CD4-positive, CD25-positive, alpha-beta regulatory T cell (primary cell): Measurements from ENCODE around the gene BCHE. TPM values are rescaled to one million over a fixed set of nuclear protein-coding genes. Genes with fewer than 3 reads are reported as not detected.

Experiments used
- ATAC-seq, 2 donors: fragments of 150-1000 bp; cut with Tn5 transposase; one replicate each; pipeline ENCODE4 v1.10.0; 2021; ENCODE audit warnings: low read depth in 2 of 2, moderate number of reproducible peaks in 2 of 2, moderate library complexity in 1 of 2
- DNase-seq, 3 donors: peaks; one replicate each; pipeline versions ENCODE4 v3.0.0 to v3.0.0-alpha.2; 2012 to 2022; ENCODE audit warnings: mixed read lengths in 1 of 3
- H3K27ac ChIP-seq: one replicate; pipeline ENCODE4 v1.7.0; 2013; ENCODE audit warnings: mild to moderate bottlenecking, low read length; ENCODE audit not compliant: insufficient read depth, poor library complexity, severe bottlenecking
- H3K27me3 ChIP-seq: one replicate; pipeline ENCODE4 v1.7.0; 2013; ENCODE audit warnings: low read length; ENCODE audit not compliant: control insufficient read depth, insufficient read depth
- H3K36me3 ChIP-seq: one replicate; pipeline ENCODE4 v1.7.0; 2013; ENCODE audit warnings: mild to moderate bottlenecking, low read length, moderate library complexity; ENCODE audit not compliant: control insufficient read depth, insufficient read depth
- H3K4me1 ChIP-seq: 2 replicates; pipeline ENCODE4 v1.7.0; 2013; ENCODE audit warnings: mild to moderate bottlenecking, low read length; ENCODE audit not compliant: insufficient read depth, control insufficient read depth, poor library complexity, severe bottlenecking
- H3K4me3 ChIP-seq: one replicate; pipeline ENCODE4 v1.7.0; 2013; ENCODE audit warnings: low read depth, mild to moderate bottlenecking, low read length, moderate library complexity
- H3K9me3 ChIP-seq, 2 experiments: 1 replicate in 1 of 2; 2 replicates in 1 of 2; pipeline ENCODE4 v1.7.0; 2013; ENCODE audit warnings: low read length in 2 of 2, mild to moderate bottlenecking in 1 of 2, moderate library complexity in 1 of 2; ENCODE audit not compliant: control insufficient read depth in 2 of 2
- H3K27ac Mint-ChIP-seq, 3 donors: one replicate each; pipeline ENCODE4 v1.8.0; 2020 to 2022; ENCODE audit warnings: mild to moderate bottlenecking in 3 of 3, mixed read lengths in 3 of 3, moderate library complexity in 2 of 3
- H3K27me3 Mint-ChIP-seq: one replicate; pipeline ENCODE4 v1.8.0; 2022; ENCODE audit warnings: mild to moderate bottlenecking, mixed read lengths
- H3K36me3 Mint-ChIP-seq: one replicate; pipeline ENCODE4 v1.8.0; 2020; ENCODE audit warnings: mixed read lengths
- H3K4me1 Mint-ChIP-seq, 4 donors: one replicate each; pipeline ENCODE4 v1.8.0; 2020 to 2022; ENCODE audit warnings: mixed read lengths in 4 of 4, mild to moderate bottlenecking in 1 of 4
- H3K4me3 Mint-ChIP-seq, 4 donors: one replicate each; pipeline ENCODE4 v1.8.0; 2020 to 2022; ENCODE audit warnings: mild to moderate bottlenecking in 4 of 4, mixed read lengths in 4 of 4, moderate library complexity in 3 of 4
- H3K9me3 Mint-ChIP-seq, 7 donors: one replicate each; pipeline ENCODE4 v1.8.0; 2020 to 2022; ENCODE audit warnings: mixed read lengths in 7 of 7, mild to moderate bottlenecking in 3 of 7, moderate library complexity in 2 of 7
- polyA plus RNA-seq, 4 donors: library from polyadenylated mRNA; unstranded; fragments of 300-500 nt; fragmentation: Illumina TruSeq; gene quantifications; one replicate each; pipeline ENCODE4 v1.2.3, GENCODE V29; 2021
- total RNA-seq: library from RNA; stranded (reverse); gene quantifications from one replicate; pipeline ENCODE4 v1.2.3, GENCODE V29; 2022

The BCHE gene
- total and polyA plus RNA-seq, 5 donors from 2014 or later, result not detected

- H3K4me1 Mint-ChIP-seq, result no peaks in the 10 kb centered on the region
- no peaks in the 10 kb centered on the region for H3K36me3 Mint-ChIP-seq
- H3K27me3 Mint-ChIP-seq, result no peaks in the 10 kb centered on the region
- no peak for DNase-seq
- peaks cover 0 to 10% (median 2%) of the 10 kb centered on the region in 7 donors for H3K9me3 Mint-ChIP-seq
- no peaks in the 10 kb centered on the region for H3K9me3 ChIP-seq
- H3K27ac Mint-ChIP-seq, result no peak overlapping the region
- no peak overlapping the region for H3K27ac ChIP-seq
- no peak overlapping the region for H3K4me3 ChIP-seq
- H3K36me3 ChIP-seq, result no peaks in the 10 kb centered on the region
- no peaks in the 10 kb centered on the region for H3K27me3 ChIP-seq
- no peaks in the 10 kb centered on the region for H3K4me1 ChIP-seq
- no peak overlapping the region for H3K4me3 Mint-ChIP-seq
- no peak for ATAC-seq
These were observed 88.0 kb downstream of the BCHE start for GRCh38 chr3:165749241-165749640.

GRCh38 chr3:165748094-165748493 lies 89.1 kb downstream of the BCHE start:
- peaks cover 0 to 11% (median 2%) of the 10 kb centered on the region in 7 donors for H3K9me3 Mint-ChIP-seq
- DNase-seq, result no peak
- H3K27me3 Mint-ChIP-seq, result no peaks in the 10 kb centered on the region
- H3K4me1 Mint-ChIP-seq, result no peaks in the 10 kb centered on the region
- Histone ChIP-seq H3K9me3 (no peaks in the 10 kb centered on the region), H3K4me3 (no peak overlapping the region), H3K36me3 (no peaks in the 10 kb centered on the region), H3K27ac (no peak overlapping the region), H3K27me3 (no peaks in the 10 kb centered on the region), H3K4me1 (no peaks in the 10 kb centered on the region)
- no peaks in the 10 kb centered on the region for H3K36me3 Mint-ChIP-seq
- no peak overlapping the region for H3K27ac Mint-ChIP-seq
- ATAC-seq, result no peak
- H3K4me3 Mint-ChIP-seq, result no peak overlapping the region

- Histone ChIP-seq H3K9me3 (no peaks in the 10 kb centered on the region), H3K27me3 (no peaks in the 10 kb centered on the region), H3K4me3 (no peak overlapping the region), H3K27ac (no peak overlapping the region), H3K36me3 (no peaks in the 10 kb centered on the region), H3K4me1 (no peaks in the 10 kb centered on the region)
- DNase-seq, result no peak
- no peak overlapping the region for H3K4me3 Mint-ChIP-seq
- no peak overlapping the region for H3K27ac Mint-ChIP-seq
- H3K4me1 Mint-ChIP-seq, result no peaks in the 10 kb centered on the region
- H3K9me3 Mint-ChIP-seq, result peaks cover 0 to 12% (median 4%) of the 10 kb centered on the region in 7 donors
- H3K27me3 Mint-ChIP-seq, result no peaks in the 10 kb centered on the region
- no peaks in the 10 kb centered on the region for H3K36me3 Mint-ChIP-seq
- ATAC-seq, result no peak
These were observed 90.3 kb downstream of the BCHE start for GRCh38 chr3:165746874-165747273.

GRCh38 chr3:165744025-165744424 lies 93.2 kb downstream of the BCHE start:
- Mint-ChIP-seq H3K36me3 (no peaks in the 10 kb centered on the region), H3K27me3 (no peaks in the 10 kb centered on the region), H3K9me3 (peaks cover 0 to 13% (median 5%) of the 10 kb centered on the region in 7 donors), H3K4me3 (no peak overlapping the region), H3K27ac (no peak overlapping the region), H3K4me1 (no peaks in the 10 kb centered on the region)
- no peak for DNase-seq
- ATAC-seq, result no peak
- Histone ChIP-seq H3K9me3 (no peaks in the 10 kb centered on the region), H3K4me3 (no peak overlapping the region), H3K27ac (no peak overlapping the region), H3K4me1 (no peaks in the 10 kb centered on the region), H3K27me3 (no peaks in the 10 kb centered on the region), H3K36me3 (no peaks in the 10 kb centered on the region)

GRCh38 chr3:165742351-165742750 lies 94.9 kb downstream of the BCHE start:
- H3K27ac ChIP-seq, result no peak overlapping the region
- no peaks in the 10 kb centered on the region for H3K4me1 ChIP-seq
- ATAC-seq (no peak), DNase-seq (no peak)
- no peaks in the 10 kb centered on the region for H3K27me3 ChIP-seq
- H3K9me3 Mint-ChIP-seq, result peaks cover 0 to 13% (median 8%) of the 10 kb centered on the region in 7 donors
- H3K27ac Mint-ChIP-seq, result no peak overlapping the region
- no peaks in the 10 kb centered on the region for H3K36me3 Mint-ChIP-seq
- no peak overlapping the region for H3K4me3 Mint-ChIP-seq
- H3K4me1 Mint-ChIP-seq, result no peaks in the 10 kb centered on the region
- no peaks in the 10 kb centered on the region for H3K9me3 ChIP-seq
- no peaks in the 10 kb centered on the region for H3K27me3 Mint-ChIP-seq
- H3K4me3 ChIP-seq, result no peak overlapping the region
- no peaks in the 10 kb centered on the region for H3K36me3 ChIP-seq

GRCh38 chr3:165729756-165730155 lies 107.5 kb downstream of the BCHE start:
- Histone ChIP-seq H3K27me3 (no peaks in the 10 kb centered on the region), H3K27ac (no peak overlapping the region), H3K4me1 (no peaks in the 10 kb centered on the region), H3K36me3 (no peaks in the 10 kb centered on the region), H3K9me3 (no peaks in the 10 kb centered on the region), H3K4me3 (no peak overlapping the region)
- DNase-seq, result no peak
- Mint-ChIP-seq H3K27me3 (no peaks in the 10 kb centered on the region), H3K4me3 (no peak overlapping the region), H3K4me1 (no peaks in the 10 kb centered on the region), H3K9me3 (peaks cover 0 to 14% (median 5%) of the 10 kb centered on the region in 7 donors), H3K36me3 (no peaks in the 10 kb centered on the region), H3K27ac (peak overlapping the region in 1 of 3 donors; percentile 26)
- ATAC-seq, result no peak

- no peaks in the 10 kb centered on the region for H3K36me3 Mint-ChIP-seq
These were observed 108.3 kb downstream of the BCHE start for GRCh38 chr3:165728924-165729323.

GRCh38 chr3:165725296-165725695 lies 111.9 kb downstream of the BCHE start:
- Histone ChIP-seq H3K27me3 (no peaks in the 10 kb centered on the region), H3K4me1 (no peaks in the 10 kb centered on the region), H3K27ac (no peak overlapping the region), H3K9me3 (peaks cover 0 to 2% of the 10 kb centered on the region in 2 experiments), H3K4me3 (no peak overlapping the region), H3K36me3 (no peaks in the 10 kb centered on the region)
- H3K27me3 Mint-ChIP-seq, result no peaks in the 10 kb centered on the region
- no peak overlapping the region for H3K4me3 Mint-ChIP-seq
- no peaks in the 10 kb centered on the region for H3K4me1 Mint-ChIP-seq
- peaks cover 1 to 9% (median 6%) of the 10 kb centered on the region in 7 donors for H3K9me3 Mint-ChIP-seq
- ATAC-seq, result no peak
- H3K36me3 Mint-ChIP-seq, result no peaks in the 10 kb centered on the region
- H3K27ac Mint-ChIP-seq, result no peak overlapping the region
- no peak for DNase-seq

More at GRCh38 chr3:165728924-165729323, 108.3 kb downstream of the BCHE start:
- H3K9me3 ChIP-seq, result no peaks in the 10 kb centered on the region
- H3K27ac ChIP-seq, result no peak overlapping the region
- DNase-seq, result no peak
- Mint-ChIP-seq H3K9me3 (peaks cover 0 to 11% (median 3%) of the 10 kb centered on the region in 7 donors), H3K27me3 (no peaks in the 10 kb centered on the region), H3K4me1 (no peaks in the 10 kb centered on the region), H3K27ac (no peak overlapping the region), H3K4me3 (no peak overlapping the region)
- no peaks in the 10 kb centered on the region for H3K36me3 ChIP-seq
- ATAC-seq, result no peak
- no peaks in the 10 kb centered on the region for H3K27me3 ChIP-seq
- no peaks in the 10 kb centered on the region for H3K4me1 ChIP-seq
- no peak overlapping the region for H3K4me3 ChIP-seq
